Activated CD8-positive, alpha-beta memory T cell treated with anti-CD3 and anti-CD28 coated beads for 48 hours (primary cell): ENCODE data around the gene ARHGEF25.
"Not testable (repeated sequence)": the region's sequence is repeated elsewhere in the genome, so short reads cannot be mapped to it uniquely, and the experiment has no call there.

ENCODE experiments used
- DNase-seq, 3 experiments: peaks; one replicate each; pipeline ENCODE4 v3.0.0-alpha.2; 2020; ENCODE audit warnings: low read depth in 2 of 3, low spot score in 2 of 3

ARHGEF25 gene

GRCh38 chr12:57611108-57611826, at the start of gene ARHGEF25:
Gene ARHGEF25 (plus strand): TSS chr12:57611435. CDS start chr12:57611895, 460 bp downstream.
- no peak for DNase-seq

- no peak for DNase-seq
Observed at GRCh38 chr12:57563358-57563757, 47.9 kb upstream of the ARHGEF25 start.

GRCh38 chr12:57564178-57564740, 47.0 kb upstream of the ARHGEF25 start:
- DNase-seq, result no peak

GRCh38 chr12:57568838-57569237, 42.4 kb upstream of the ARHGEF25 start:
- DNase-seq, result no peak

GRCh38 chr12:57569858-57570257, 41.4 kb upstream of the ARHGEF25 start:
- no peak for DNase-seq

GRCh38 chr12:57570438-57570837, 40.8 kb upstream of the ARHGEF25 start:
- not testable (repeated sequence) for DNase-seq

- DNase-seq, result no peak
Observed at GRCh38 chr12:57571926-57572762, 39.1 kb upstream of the ARHGEF25 start.

- no peak for DNase-seq
Observed at GRCh38 chr12:57574795-57575194, 36.4 kb upstream of the ARHGEF25 start.

GRCh38 chr12:57575771-57576612, 35.2 kb upstream of the ARHGEF25 start:
- no peak for DNase-seq

GRCh38 chr12:57576613-57577160, 34.5 kb upstream of the ARHGEF25 start:
- DNase-seq, result no peak

- no peak for DNase-seq
Observed at GRCh38 chr12:57577981-57578758, 33.1 kb upstream of the ARHGEF25 start.

- no peak for DNase-seq
Observed at GRCh38 chr12:57579011-57579410, 32.2 kb upstream of the ARHGEF25 start.

- DNase-seq, result no peak
Observed at GRCh38 chr12:57579677-57580465, 31.4 kb upstream of the ARHGEF25 start.

GRCh38 chr12:57580466-57580795, 30.8 kb upstream of the ARHGEF25 start:
- no peak for DNase-seq

GRCh38 chr12:57581802-57582201, 29.4 kb upstream of the ARHGEF25 start:
- no peak for DNase-seq

- DNase-seq, result no peak
Observed at GRCh38 chr12:57582440-57582839, 28.8 kb upstream of the ARHGEF25 start.

GRCh38 chr12:57583008-57583831, 28.0 kb upstream of the ARHGEF25 start:
- peak in 1 of 3 experiments; percentile 52 for DNase-seq

GRCh38 chr12:57584050-57584449, 27.2 kb upstream of the ARHGEF25 start:
- DNase-seq, result no peak
